NCI-H1436 (cell line): ENCODE measurements around the gene MYH13.

ENCODE experiments used
- DNase-seq: peaks from one replicate; lab custom pipeline; 2025; lab: John Stamatoyannopoulos, UW

Gene MYH13

GRCh38 chr17:10372906-10373305 lies at the start of gene MYH13:
MYH13 (minus strand) TSS chr17:10373006; CDS start chr17:10364530, 8,476 bp downstream.
- DNase-seq, result no peak

- no peak for DNase-seq
Observed at GRCh38 chr17:10421900-10422542, 49.2 kb upstream of the MYH13 start, which contains the start of gene MYH8. MYH8 (minus strand) TSS chr17:10421950; CDS start chr17:10420227, 1,723 bp downstream.

- DNase-seq, result no peak
Observed at GRCh38 chr17:10421211-10421610, 48.4 kb upstream of the MYH13 start.

- no peak for DNase-seq
Observed at GRCh38 chr17:10420811-10421210, 48.0 kb upstream of the MYH13 start.

GRCh38 chr17:10417431-10417830 lies 44.6 kb upstream of the MYH13 start:
- DNase-seq, result no peak

GRCh38 chr17:10415161-10415560 lies 42.4 kb upstream of the MYH13 start:
- DNase-seq, result no peak

GRCh38 chr17:10403589-10403988 lies 30.8 kb upstream of the MYH13 start:
- DNase-seq, result no peak

- DNase-seq, result no peak
Observed at GRCh38 chr17:10398352-10398751, 25.5 kb upstream of the MYH13 start.

GRCh38 chr17:10396524-10397163 lies 23.8 kb upstream of the MYH13 start:
- DNase-seq, result no peak

GRCh38 chr17:10394201-10394887 lies 21.5 kb upstream of the MYH13 start:
- DNase-seq, result no peak

- no peak for DNase-seq
Observed at GRCh38 chr17:10392880-10393279, 20.1 kb upstream of the MYH13 start.

GRCh38 chr17:10385871-10386270 lies 13.1 kb upstream of the MYH13 start:
- no peak for DNase-seq

- DNase-seq, result no peak
Observed at GRCh38 chr17:10384175-10384574, 11.4 kb upstream of the MYH13 start.

GRCh38 chr17:10380631-10381408 lies 8.0 kb upstream of the MYH13 start:
- no peak for DNase-seq

GRCh38 chr17:10370016-10370608 lies 2.7 kb downstream of the MYH13 start:
- DNase-seq, result no peak

- DNase-seq, result no peak
Observed at GRCh38 chr17:10369239-10369638, 3.6 kb downstream of the MYH13 start.

- DNase-seq, result no peak
Observed at GRCh38 chr17:10368561-10368960, 4.2 kb downstream of the MYH13 start.

GRCh38 chr17:10360578-10360977 lies 12.2 kb downstream of the MYH13 start:
- no peak for DNase-seq

- no peak for DNase-seq
Observed at GRCh38 chr17:10357768-10358167, 15.0 kb downstream of the MYH13 start.

- DNase-seq, result no peak
Observed at GRCh38 chr17:10354651-10355050, 18.2 kb downstream of the MYH13 start.

GRCh38 chr17:10352893-10353292 lies 19.9 kb downstream of the MYH13 start:
- no peak for DNase-seq

GRCh38 chr17:10349403-10349802 lies 23.4 kb downstream of the MYH13 start:
- no peak for DNase-seq
